DMS153 treated with DMSO at 0.1 percent for 48 hours (cell line): ENCODE data around the gene UBE2E1.
"Not testable (repeated sequence)": the region's sequence is repeated elsewhere in the genome, so short reads cannot be mapped to it uniquely, and the experiment has no call there.

Source experiments
- DNase-seq: peaks from one replicate; lab custom pipeline; 2025; ENCODE audit not compliant: unreplicated experiment; lab: John Stamatoyannopoulos, UW

Gene UBE2E1

DNA sequence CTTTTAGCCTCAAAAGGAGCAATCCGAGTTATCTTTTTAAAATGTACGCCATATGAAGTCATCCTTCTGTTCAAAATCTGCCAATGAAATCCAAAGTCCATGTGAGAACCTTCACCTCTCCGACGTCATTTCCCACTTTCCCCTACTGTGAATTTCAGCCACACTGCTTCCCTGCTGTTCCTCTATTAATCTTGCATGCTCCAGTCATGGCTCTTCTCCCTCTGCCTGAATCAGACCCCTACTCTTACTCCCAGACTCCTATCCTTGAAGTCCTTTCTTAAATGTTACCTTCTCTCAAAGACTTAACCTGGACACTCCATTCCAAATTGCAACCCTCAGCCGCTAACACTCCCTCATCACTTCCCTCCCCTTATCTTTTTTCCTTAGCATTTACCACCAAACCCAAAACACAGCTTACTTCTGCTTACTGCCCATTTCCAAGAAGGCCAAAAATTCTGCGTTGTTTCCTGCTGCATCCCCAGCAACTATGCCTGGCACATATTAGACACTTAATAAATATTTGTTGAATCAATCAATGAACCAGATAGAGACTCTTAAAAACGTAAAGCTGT lies 109.9 kb downstream of the UBE2E1 start:
- DNase-seq, result no peak

DNA sequence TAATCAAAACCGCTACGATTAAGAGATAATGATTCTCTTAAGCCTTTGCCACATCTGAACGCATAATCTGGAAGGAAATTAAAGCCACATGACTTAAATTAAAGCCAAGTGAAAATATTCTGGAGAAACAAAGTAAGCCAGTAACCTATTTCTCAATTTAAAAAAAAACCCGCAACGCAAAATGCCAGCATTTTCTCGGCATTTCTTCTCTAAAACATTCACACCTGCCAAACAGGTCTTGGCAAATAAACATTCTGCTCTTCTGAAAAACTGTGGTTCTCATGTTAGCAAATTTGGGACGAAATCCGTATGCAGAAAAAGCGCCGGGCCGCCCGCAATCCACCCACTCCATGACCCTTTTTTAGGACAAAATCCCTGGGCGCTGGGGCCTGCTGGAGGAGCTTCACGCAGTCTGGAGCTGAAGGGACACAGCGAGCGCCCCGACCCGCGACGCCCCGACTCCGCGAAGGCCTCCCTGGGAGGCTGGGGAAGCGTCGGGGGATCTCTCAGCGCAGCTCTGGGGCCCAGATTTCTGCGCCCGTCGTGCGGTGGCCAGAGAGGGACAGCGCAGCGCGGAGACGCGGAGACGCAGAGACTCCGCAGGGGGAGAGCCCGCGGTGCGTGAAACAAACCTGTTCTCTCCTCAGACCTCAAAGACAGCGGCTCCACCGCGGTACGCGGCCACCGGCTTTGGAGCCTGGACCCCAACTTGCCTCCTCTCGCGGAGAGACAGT lies 110.6 kb downstream of the UBE2E1 start:
- no peak for DNase-seq

- DNase-seq, result peak; percentile 82
These were observed 111.3 kb downstream of the UBE2E1 start, which contains the start of the genes NKIRAS1 and RPL15 for GRCh38 chr3:23916886-23917678. Gene NKIRAS1, minus strand, starts transcription at chr3:23916990. Its CDS starts 6,086 bp downstream, at chr3:23910904. Gene RPL15, plus strand, starts transcription at chr3:23917132. Its CDS starts 728 bp downstream, at chr3:23917860.

DNA sequence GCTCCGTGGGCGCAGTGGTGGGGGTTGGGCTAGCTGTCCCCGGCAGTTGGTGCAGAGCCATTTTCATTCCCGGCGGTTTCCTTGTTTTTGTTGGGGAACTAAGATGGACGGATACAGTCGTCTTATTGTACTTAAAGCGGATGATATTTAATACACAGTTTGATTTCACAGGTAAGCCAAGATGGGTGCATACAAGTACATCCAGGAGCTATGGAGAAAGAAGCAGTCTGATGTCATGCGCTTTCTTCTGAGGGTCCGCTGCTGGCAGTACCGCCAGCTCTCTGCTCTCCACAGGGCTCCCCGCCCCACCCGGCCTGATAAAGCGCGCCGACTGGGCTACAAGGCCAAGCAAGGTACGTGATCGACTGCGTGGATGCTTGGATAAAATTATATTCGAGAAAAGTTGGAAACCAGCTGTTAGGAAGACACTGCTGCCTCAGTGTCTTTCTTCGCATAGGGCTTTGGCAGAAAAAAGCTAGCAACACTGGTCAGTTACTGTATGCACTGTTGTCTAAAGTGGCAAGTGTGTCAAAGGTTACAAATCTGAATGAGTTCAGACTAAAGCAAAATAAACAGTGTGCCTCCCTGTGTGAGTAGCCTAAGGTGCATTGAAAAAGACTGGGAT lies 112.0 kb downstream of the UBE2E1 start:
- peak; percentile 8 for DNase-seq

DNA sequence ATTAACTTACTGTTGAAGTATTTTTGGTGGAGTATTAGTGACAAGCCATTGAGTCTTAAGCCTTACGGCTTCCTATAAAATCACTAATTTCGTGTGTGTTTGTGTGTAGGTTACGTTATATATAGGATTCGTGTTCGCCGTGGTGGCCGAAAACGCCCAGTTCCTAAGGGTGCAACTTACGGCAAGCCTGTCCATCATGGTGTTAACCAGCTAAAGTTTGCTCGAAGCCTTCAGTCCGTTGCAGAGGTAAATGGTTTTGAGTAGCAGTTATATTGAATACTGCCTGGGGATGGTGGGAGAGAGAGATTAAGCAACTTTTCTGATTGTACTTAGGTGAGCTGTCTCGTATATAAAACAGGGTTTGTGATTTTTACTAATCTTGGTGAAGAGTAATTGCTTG lies 112.6 kb downstream of the UBE2E1 start:
- DNase-seq, result not testable (repeated sequence)

- DNase-seq, result no peak
These were observed 113.9 kb downstream of the UBE2E1 start for GRCh38 chr3:23919628-23920027.

DNA sequence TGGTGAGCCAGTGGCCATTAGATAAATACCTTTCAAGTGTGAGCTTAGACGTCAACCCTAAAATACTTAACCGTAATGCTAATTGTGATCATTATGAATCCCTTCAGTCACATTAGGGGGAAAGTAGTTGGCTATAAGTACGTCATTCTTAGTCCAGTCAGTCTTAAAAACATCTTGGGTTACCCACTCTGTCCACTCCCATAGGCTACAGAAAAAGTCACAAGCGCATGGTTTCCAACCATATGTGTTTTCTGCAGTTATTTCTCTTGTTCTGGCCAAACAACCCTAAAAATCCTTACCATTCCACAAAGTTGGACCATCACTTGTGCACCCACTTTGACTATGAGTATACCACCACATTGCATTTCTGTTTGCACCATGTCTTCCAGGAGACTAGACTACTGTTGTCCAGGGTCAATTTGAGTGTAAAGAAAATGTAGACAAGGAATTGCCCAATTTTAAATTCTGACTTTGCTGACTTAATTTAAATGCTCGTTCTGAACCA lies 114.4 kb downstream of the UBE2E1 start:
- DNase-seq, result no peak

DNA sequence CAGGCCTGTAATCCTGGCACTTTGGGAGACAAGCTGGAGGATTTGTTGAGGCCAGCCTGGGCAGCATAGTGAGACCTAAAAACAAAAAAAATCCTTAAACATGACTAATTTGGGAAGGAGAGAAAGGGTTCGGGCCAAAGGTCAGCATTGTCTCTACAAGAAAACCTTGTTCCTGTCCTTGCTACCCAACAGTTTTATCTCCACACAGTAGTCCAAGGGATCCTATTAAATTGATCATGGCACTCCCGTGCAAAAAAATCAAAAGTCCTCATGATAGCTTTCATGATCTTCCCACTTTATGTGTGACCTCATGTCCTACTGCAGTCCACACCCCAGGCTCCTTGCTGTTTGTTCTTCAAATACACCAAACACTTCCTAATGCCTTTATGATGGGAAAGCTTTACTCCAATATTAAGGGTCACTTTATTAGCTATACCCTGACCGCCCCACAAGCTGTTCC lies 115.3 kb downstream of the UBE2E1 start:
- DNase-seq, result no peak

DNA sequence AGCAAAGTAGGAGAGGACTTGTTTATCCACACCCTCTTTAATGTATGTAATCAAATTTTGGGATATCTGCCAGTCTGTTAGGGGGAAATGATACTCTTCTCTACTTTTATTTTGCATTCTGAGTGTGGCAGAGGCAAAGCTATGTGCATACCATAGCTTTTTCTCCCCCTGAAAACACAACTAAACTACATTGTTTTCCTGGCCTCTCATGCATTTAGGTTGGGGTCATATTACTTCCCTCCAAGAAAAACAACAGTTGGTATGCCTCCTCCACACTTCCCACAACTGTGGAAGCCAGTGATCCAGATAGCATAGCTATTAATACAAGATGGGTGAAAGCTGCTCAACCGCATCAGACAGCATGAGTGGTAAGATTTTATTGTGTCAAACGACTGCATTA lies 118.0 kb downstream of the UBE2E1 start:
- no peak for DNase-seq

- no peak for DNase-seq
These were observed 120.5 kb downstream of the UBE2E1 start for GRCh38 chr3:23926246-23926645.

- DNase-seq, result no peak
These were observed 121.0 kb downstream of the UBE2E1 start for GRCh38 chr3:23926736-23927135.

DNA sequence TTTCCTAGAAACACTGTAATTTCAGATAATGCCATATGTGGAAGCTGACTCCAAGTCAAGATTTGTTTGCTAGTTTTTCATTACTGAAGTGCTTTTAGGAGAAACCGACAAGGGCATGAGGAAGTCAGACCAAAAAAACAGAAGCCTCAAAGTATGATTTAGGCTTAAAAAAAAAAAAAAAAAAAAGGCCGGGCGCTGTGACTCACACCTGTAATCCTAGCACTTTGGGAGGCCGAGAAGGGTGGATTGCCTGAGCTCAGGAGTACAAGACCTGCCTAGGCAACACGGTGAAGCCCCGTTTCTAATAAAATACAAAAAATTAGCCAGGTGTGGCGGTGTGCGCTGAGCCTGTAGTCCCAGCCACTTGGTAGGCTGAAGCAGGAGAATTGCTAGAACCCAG lies 122.8 kb downstream of the UBE2E1 start:
- DNase-seq, result no peak

DNA sequence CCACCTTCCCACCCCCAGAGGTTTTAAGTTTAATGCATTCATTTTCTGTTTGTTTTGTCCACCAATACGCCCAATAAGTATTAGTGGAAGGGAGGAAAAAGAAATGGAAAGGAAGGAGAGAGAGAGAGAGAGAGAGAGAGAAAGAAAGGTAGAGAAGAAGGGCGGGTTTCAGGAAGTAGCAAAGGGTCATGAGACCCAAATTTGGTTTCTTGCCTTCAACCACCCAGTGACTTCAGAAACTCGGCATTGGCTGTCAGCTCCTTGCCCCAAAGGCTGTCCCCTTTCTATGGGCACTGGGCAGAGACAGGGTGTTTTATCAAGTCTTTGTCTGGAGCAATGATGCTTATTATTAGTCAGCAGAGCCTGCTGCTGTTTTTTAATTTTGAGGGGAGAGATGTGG lies 125.8 kb downstream of the UBE2E1 start:
- DNase-seq, result no peak

DNA sequence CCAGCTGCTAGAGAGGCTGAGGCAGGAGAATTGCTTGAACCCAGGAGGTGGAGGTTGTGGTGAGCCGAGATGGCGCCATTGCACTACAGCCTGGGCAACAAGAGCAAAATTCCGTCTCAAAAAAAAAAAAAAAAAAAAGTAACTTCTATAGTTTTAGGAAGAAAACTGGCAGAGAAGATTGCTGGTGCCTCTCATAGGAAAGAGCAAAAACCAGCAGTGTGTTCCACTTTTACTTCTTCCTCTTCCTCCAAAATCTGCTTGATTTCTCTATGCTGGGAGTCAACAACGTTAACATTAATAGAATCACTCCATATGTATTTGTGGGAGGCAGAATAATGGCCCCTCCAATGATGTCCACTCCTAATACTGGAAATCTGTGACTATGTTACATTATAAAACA lies 126.8 kb downstream of the UBE2E1 start:
- no peak for DNase-seq

DNA sequence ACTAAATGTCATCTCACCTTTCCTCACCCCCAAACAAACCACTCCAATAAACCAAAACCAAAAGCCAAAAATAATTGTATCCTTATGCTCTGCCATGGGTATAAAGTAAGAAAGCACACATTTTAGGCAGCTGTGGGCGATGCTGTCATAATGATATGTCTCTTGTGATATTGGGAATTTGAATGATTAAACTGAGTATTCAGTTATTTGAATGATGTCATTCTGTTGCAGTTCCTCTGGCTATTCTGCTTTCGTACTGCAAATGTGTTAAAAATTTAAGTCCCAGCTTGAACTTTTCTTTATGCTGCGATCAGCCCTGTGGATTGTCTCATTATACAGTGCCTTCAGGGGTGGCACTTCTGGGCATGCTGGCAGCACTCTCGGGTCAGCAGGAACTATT lies 128.5 kb downstream of the UBE2E1 start:
- DNase-seq, result no peak

- DNase-seq, result no peak
These were observed 131.5 kb downstream of the UBE2E1 start for GRCh38 chr3:23937296-23937695.

GRCh38 chr3:23938688-23939087 lies 132.9 kb downstream of the UBE2E1 start:
- no peak for DNase-seq

DNA sequence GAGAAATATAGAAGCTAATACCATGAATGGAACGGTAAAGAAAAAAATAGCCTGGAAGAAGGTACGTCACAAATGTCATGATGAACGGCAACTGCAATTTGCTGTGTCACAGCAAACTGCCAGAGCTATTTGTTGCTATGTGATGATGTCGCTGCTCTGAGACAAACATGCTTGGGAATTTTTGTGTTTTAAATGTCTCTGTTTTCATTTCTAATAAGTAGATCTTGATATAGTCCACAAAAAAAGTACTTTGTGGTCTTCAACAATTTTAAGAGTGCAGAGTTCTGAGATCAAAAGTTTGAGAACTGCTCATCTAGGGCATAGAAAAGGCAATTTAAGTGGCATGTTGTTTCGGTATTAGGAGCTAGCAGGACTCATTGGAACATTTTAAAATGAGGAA lies 135.0 kb downstream of the UBE2E1 start:
- no peak for DNase-seq
